Vagina (tissue), 2 donors: Measurements from ENCODE around the gene ALX1. TPM values are rescaled to one million over a fixed set of nuclear protein-coding genes. Genes with fewer than 3 reads are reported as not detected.

Source experiments
- DNase-seq, 2 donors: peaks; one replicate each; pipeline ENCODE4 v3.0.0-alpha.2; 2017; ENCODE audit errors: extremely low spot score in 2 of 2
- H3K27ac ChIP-seq: fragments of 200-600 bp; sonication (generic); one replicate; pipeline ENCODE4 v1.5.1; 2019
- H3K27me3 ChIP-seq: fragments of 200-600 bp; sonication (generic); one replicate; pipeline ENCODE4 v1.5.1; 2019
- H3K36me3 ChIP-seq, 2 donors: fragments of 200-600 bp; sonication (generic); one replicate each; pipeline ENCODE4 v1.5.1; 2017 to 2019
- H3K4me1 ChIP-seq: fragments of 200-600 bp; sonication (generic); one replicate; pipeline ENCODE4 v1.5.1; 2019
- H3K4me3 ChIP-seq, 2 donors: fragments of 200-600 bp; sonication (generic); 1 replicate in 1 of 2; 2 replicates in 1 of 2; pipeline ENCODE4 v1.5.1; 2016 to 2019
- H3K9me3 ChIP-seq: fragments of 200-600 bp; sonication (generic); one replicate; pipeline ENCODE4 v1.5.1; 2019
- CTCF ChIP-seq, 3 experiments: fragments of 450-650 bp in 2 of 3; fragments of 200-600 bp in 1 of 3; sonication (generic) in 1 of 3; IDR thresholded peaks; one replicate each; pipeline ENCODE4 v1.5.1; 2017 to 2019; ENCODE audit warnings: antibody characterized with exemption in 3 of 3, mild to moderate bottlenecking in 2 of 3, moderate library complexity in 2 of 3
- POLR2A ChIP-seq, 2 donors: fragments of 450-650 bp; IDR thresholded peaks; one replicate each; pipeline ENCODE4 v1.6.1; 2017; ENCODE audit warnings: antibody characterized with exemption in 2 of 2, mild to moderate bottlenecking in 2 of 2, moderate library complexity in 2 of 2
- POLR2AphosphoS5 ChIP-seq, 2 donors: sonication (generic); formaldehyde crosslinking; IDR thresholded peaks; one replicate each; pipeline ENCODE4 v1.9.0; 2017; ENCODE audit warnings: antibody characterized with exemption in 2 of 2, mild to moderate bottlenecking in 2 of 2, low read depth in 1 of 2; ENCODE audit not compliant: insufficient read depth in 1 of 2
- intact Hi-C: fragments of 100-400 bp; cut with DNase I; formaldehyde crosslinking; loops from one replicate; pipeline ENCODE4 v1.15.1; 2023
- total RNA-seq: library from RNA; depleted of rRNA; stranded (reverse); fragments of >200 nt; gene quantifications from one replicate; pipeline ENCODE4 v1.2.3, GENCODE V29; 2016

The ALX1 gene
- total RNA-seq, result 2.0 TPM

- no peak for DNase-seq
- intact Hi-C loops, result no loop called here
- H3K27me3 ChIP-seq, result no peaks in the 10 kb centered on the region
- H3K27ac ChIP-seq, result no peak within 1 kb of the TSS
- TF ChIP-seq CTCF (IDR thresholded peaks at IDR 0.05) (no peak), POLR2AphosphoS5 (IDR thresholded peaks at IDR 0.05; ENCODE audit: insufficient read depth in 1 of 2, low read depth in 1 of 2) (no peak), POLR2A (IDR thresholded peaks at IDR 0.05) (no peak)
- H3K36me3 ChIP-seq, result no peaks in the 10 kb centered on the region
- H3K4me1 ChIP-seq, result peaks cover 18% of the 10 kb centered on the region
- H3K4me3 ChIP-seq, result peak within 1 kb of the TSS; percentile 28 to 49
- no peaks in the 10 kb centered on the region for H3K9me3 ChIP-seq
Measured at GRCh38 chr12:85280165-85280983, at the start of gene ALX1. ALX1 (plus strand) TSS chr12:85280220; CDS start chr12:85280262, 42 bp downstream.

GRCh38 chr12:85237327-85237726 is 42.7 kb upstream of the ALX1 start:
- Histone ChIP-seq H3K9me3 (no peaks in the 10 kb centered on the region), H3K27ac (no peak overlapping the region), H3K4me1 (no peaks in the 10 kb centered on the region), H3K27me3 (no peaks in the 10 kb centered on the region), H3K36me3 (no peaks in the 10 kb centered on the region), H3K4me3 (no peak overlapping the region)
- no peak for TF ChIP-seq CTCF (IDR thresholded peaks at IDR 0.05)
- TF ChIP-seq POLR2AphosphoS5 (IDR thresholded peaks at IDR 0.05; ENCODE audit: insufficient read depth in 1 of 2, low read depth in 1 of 2), result no peak
- no peak for TF ChIP-seq POLR2A (IDR thresholded peaks at IDR 0.05)
- DNase-seq, result no peak
- intact Hi-C loops, result no loop called here

DNA sequence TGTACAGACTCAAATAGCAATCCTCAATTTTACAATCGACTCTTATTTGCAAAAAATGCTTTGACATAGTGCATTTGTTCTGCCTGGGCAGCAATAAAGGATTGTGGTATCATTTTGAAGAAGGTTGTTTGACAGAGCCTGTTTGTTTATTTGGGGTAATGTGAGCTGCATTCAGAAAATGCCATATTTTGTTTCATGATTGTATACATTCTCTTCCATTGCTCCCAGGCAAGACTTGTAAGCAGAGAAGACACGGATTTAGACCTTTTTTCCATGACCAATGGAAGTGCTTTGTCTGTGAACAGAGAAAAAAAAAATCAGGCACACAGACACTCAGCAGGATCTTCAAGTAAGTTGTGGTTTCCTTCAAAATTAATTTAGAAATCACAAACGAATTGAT is 35.5 kb upstream of the ALX1 start:
- no peak for DNase-seq
- no peaks in the 10 kb centered on the region for H3K9me3 ChIP-seq
- no peaks in the 10 kb centered on the region for H3K36me3 ChIP-seq
- no peak overlapping the region for H3K27ac ChIP-seq
- no peaks in the 10 kb centered on the region for H3K4me1 ChIP-seq
- no peak for TF ChIP-seq CTCF (IDR thresholded peaks at IDR 0.05)
- no peak for TF ChIP-seq POLR2A (IDR thresholded peaks at IDR 0.05)
- no peak for TF ChIP-seq POLR2AphosphoS5 (IDR thresholded peaks at IDR 0.05; ENCODE audit: insufficient read depth in 1 of 2, low read depth in 1 of 2)
- no peak overlapping the region for H3K4me3 ChIP-seq
- no peaks in the 10 kb centered on the region for H3K27me3 ChIP-seq
- intact Hi-C loops, result no loop called here

GRCh38 chr12:85253853-85254252 is 26.2 kb upstream of the ALX1 start:
- TF ChIP-seq CTCF (IDR thresholded peaks at IDR 0.05) (no peak), POLR2A (IDR thresholded peaks at IDR 0.05) (no peak), POLR2AphosphoS5 (IDR thresholded peaks at IDR 0.05; ENCODE audit: insufficient read depth in 1 of 2, low read depth in 1 of 2) (no peak)
- no peaks in the 10 kb centered on the region for H3K4me1 ChIP-seq
- H3K9me3 ChIP-seq, result no peaks in the 10 kb centered on the region
- H3K27ac ChIP-seq, result no peak overlapping the region
- no peaks in the 10 kb centered on the region for H3K36me3 ChIP-seq
- no peak overlapping the region for H3K4me3 ChIP-seq
- no peaks in the 10 kb centered on the region for H3K27me3 ChIP-seq
- no peak for DNase-seq
- intact Hi-C loops, result no loop called here

DNA sequence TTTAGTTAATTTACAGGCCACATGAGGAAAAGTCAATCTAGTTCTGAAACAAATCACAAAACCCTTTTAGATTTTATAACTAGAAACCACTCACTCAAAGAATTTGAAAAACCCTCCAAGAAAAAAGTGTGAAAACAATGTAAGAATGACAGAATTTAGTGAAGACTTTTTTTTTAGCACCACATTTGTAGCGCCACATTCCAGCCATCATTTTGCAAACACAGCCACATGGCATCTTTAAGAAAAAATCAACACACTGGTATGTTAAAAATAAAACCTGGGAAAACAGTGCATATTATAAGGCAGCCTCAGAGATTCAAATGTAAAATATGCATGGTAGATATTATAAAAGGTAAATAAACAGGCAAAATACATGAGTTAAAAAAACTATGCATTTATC is 22.3 kb upstream of the ALX1 start:
- DNase-seq, result no peak
- H3K4me3 ChIP-seq, result no peak overlapping the region
- H3K27me3 ChIP-seq, result no peaks in the 10 kb centered on the region
- TF ChIP-seq POLR2A (IDR thresholded peaks at IDR 0.05), result no peak
- TF ChIP-seq POLR2AphosphoS5 (IDR thresholded peaks at IDR 0.05; ENCODE audit: insufficient read depth in 1 of 2, low read depth in 1 of 2), result no peak
- TF ChIP-seq CTCF (IDR thresholded peaks at IDR 0.05), result no peak
- intact Hi-C loops, result no loop called here
- H3K9me3 ChIP-seq, result no peaks in the 10 kb centered on the region
- H3K4me1 ChIP-seq, result no peaks in the 10 kb centered on the region
- no peaks in the 10 kb centered on the region for H3K36me3 ChIP-seq
- H3K27ac ChIP-seq, result no peak overlapping the region
